G401 (cell line): ENCODE measurements around the gene IL9. TPM values are rescaled to one million over a fixed set of nuclear protein-coding genes. Genes with fewer than 3 reads are reported as not detected.

Experiments used
- DNase-seq: peaks from one replicate; pipeline ENCODE4 v3.0.0-alpha.2; 2015; ENCODE audit warnings: low spot score
- in situ Hi-C: cut with HindIII; loops from 2 replicates; pipeline ENCODE4 v1.10.0; 2016; ENCODE audit warnings: low sequenced_read_pairs, mixed read lengths
- total RNA-seq: library from RNA; depleted of rRNA; stranded (reverse); fragments of >200 nt; shearing (Covaris generic); gene quantifications from 2 replicates; pipeline ENCODE4 v1.2.3, GENCODE V29; 2014

Gene IL9
- total RNA-seq, 1 experiment from 2014 or later, result not detected

GRCh38 chr5:135894789-135895188, 852 bp downstream of the IL9 start:
- DNase-seq, result no peak
- in situ Hi-C loops, result no loop called here

- DNase-seq, result no peak
- in situ Hi-C loops, result no loop called here
These were observed 1.4 kb downstream of the IL9 start for GRCh38 chr5:135894276-135894675.

- in situ Hi-C loops, result no loop called here
- no peak for DNase-seq
These were observed 3.9 kb downstream of the IL9 start for GRCh38 chr5:135891791-135892190.

GRCh38 chr5:135891268-135891667, 4.4 kb downstream of the IL9 start:
- no peak for DNase-seq
- in situ Hi-C loops, result no loop called here

GRCh38 chr5:135890867-135891266, 4.8 kb downstream of the IL9 start:
- DNase-seq, result no peak
- in situ Hi-C loops, result no loop called here

- in situ Hi-C loops, result no loop called here
These were observed 5.3 kb downstream of the IL9 start for GRCh38 chr5:135890296-135890695.

GRCh38 chr5:135887881-135888614, 7.6 kb downstream of the IL9 start:
- in situ Hi-C loops, result no loop called here
- no peak for DNase-seq

More at GRCh38 chr5:135890296-135890695, 5.3 kb downstream of the IL9 start:
- no peak for DNase-seq

- peak; percentile 72 for DNase-seq
- in situ Hi-C loops, result no loop called here
These were observed 8.2 kb downstream of the IL9 start for GRCh38 chr5:135887447-135887864.

GRCh38 chr5:135886136-135886535, 9.5 kb downstream of the IL9 start:
- in situ Hi-C loops, result no loop called here
- no peak for DNase-seq

GRCh38 chr5:135885031-135885430, 10.6 kb downstream of the IL9 start:
- DNase-seq, result no peak
- in situ Hi-C loops, result no loop called here

GRCh38 chr5:135883441-135883840, 12.2 kb downstream of the IL9 start:
- DNase-seq, result no peak
- in situ Hi-C loops, result no loop called here

GRCh38 chr5:135883026-135883425, 12.6 kb downstream of the IL9 start:
- no peak for DNase-seq
- in situ Hi-C loops, result no loop called here

- no peak for DNase-seq
- in situ Hi-C loops, result no loop called here
These were observed 13.8 kb downstream of the IL9 start for GRCh38 chr5:135881819-135882218.

GRCh38 chr5:135881244-135881643, 14.4 kb downstream of the IL9 start:
- DNase-seq, result peak; percentile 13
- in situ Hi-C loops, result no loop called here

GRCh38 chr5:135880801-135881200, 14.8 kb downstream of the IL9 start:
- in situ Hi-C loops, result no loop called here
- no peak for DNase-seq

- DNase-seq, result no peak
- in situ Hi-C loops, result no loop called here
These were observed 15.4 kb downstream of the IL9 start for GRCh38 chr5:135880278-135880677.

GRCh38 chr5:135879591-135879990, 16.1 kb downstream of the IL9 start:
- no peak for DNase-seq
- in situ Hi-C loops, result no loop called here

- peak; percentile 49 for DNase-seq
- in situ Hi-C loops, result no loop called here
These were observed 17.5 kb downstream of the IL9 start for GRCh38 chr5:135878156-135878620.

GRCh38 chr5:135877570-135878155, 18.0 kb downstream of the IL9 start:
- in situ Hi-C loops, result no loop called here
- no peak for DNase-seq

- DNase-seq, result no peak
- in situ Hi-C loops, result no loop called here
These were observed 19.5 kb downstream of the IL9 start for GRCh38 chr5:135876146-135876545.

- in situ Hi-C loops, result no loop called here
- DNase-seq, result no peak
These were observed 20.1 kb downstream of the IL9 start for GRCh38 chr5:135875567-135875966.
